Lower lobe of right lung (tissue), 2 donors: ENCODE measurements around the gene SEPTIN12. TPM values are rescaled to one million over a fixed set of nuclear protein-coding genes. Genes with fewer than 3 reads are reported as not detected.

Experiments
- ATAC-seq, 2 donors: fragments of 200-7000 bp; cut with Tn5 transposase; one replicate each; pipeline ENCODE4 v1.9.1; 2020 to 2022; ENCODE audit warnings: mild to moderate bottlenecking in 2 of 2, moderate library complexity in 2 of 2
- DNase-seq: peaks from one replicate; pipeline ENCODE4 v3.0.0-alpha.2; 2020
- H3K27ac ChIP-seq: fragments of 200-600 bp; one replicate; pipeline ENCODE4 v1.8.0; 2022
- H3K27me3 ChIP-seq: fragments of 200-600 bp; one replicate; pipeline ENCODE4 v1.8.0; 2022; ENCODE audit warnings: low read depth
- H3K36me3 ChIP-seq: fragments of 200-600 bp; one replicate; pipeline ENCODE4 v1.8.0; 2022; ENCODE audit warnings: mild to moderate bottlenecking
- H3K4me1 ChIP-seq: fragments of 200-600 bp; one replicate; pipeline ENCODE4 v1.8.0; 2022
- H3K4me3 ChIP-seq: fragments of 200-600 bp; one replicate; pipeline ENCODE4 v1.8.0; 2022; ENCODE audit warnings: mild to moderate bottlenecking
- H3K9me3 ChIP-seq: fragments of 200-600 bp; one replicate; pipeline ENCODE4 v1.8.0; 2022
- intact Hi-C: fragments of 100-400 bp; cut with DNase I; formaldehyde crosslinking; loops from one replicate; pipeline ENCODE4 v1.11.0; 2022
- total RNA-seq: library from RNA; stranded (reverse); fragmentation: NEBNext Ultra II Directional; extraction: Animal tissue kit (Norgen Biotek cat#: 25700); gene quantifications from one replicate; pipeline ENCODE4 v1.2.1, GENCODE V29; 2021
- TF ChIP-seq, protein P1 (sequence below): fragments of 200-600 bp; IDR thresholded peaks from one replicate; pipeline ENCODE4 v1.8.0; 2022; ENCODE audit warnings: antibody characterized with exemption, mild to moderate bottlenecking
- donor health status: DM: no; HTN: yes; CAD: no; lungs with severe emphysema.

The SEPTIN12 gene
- total RNA-seq, 1 donor from 2014 or later = not detected

- Histone ChIP-seq H3K4me3 (peak overlapping the region; percentile 98), H3K36me3 (peaks cover 3% of the 10 kb centered on the region), H3K9me3 (no peaks in the 10 kb centered on the region), H3K4me1 (peaks cover 18% of the 10 kb centered on the region), H3K27me3 (no peaks in the 10 kb centered on the region), H3K27ac (peak overlapping the region; percentile 85)
- TF ChIP-seq, protein P1, sequence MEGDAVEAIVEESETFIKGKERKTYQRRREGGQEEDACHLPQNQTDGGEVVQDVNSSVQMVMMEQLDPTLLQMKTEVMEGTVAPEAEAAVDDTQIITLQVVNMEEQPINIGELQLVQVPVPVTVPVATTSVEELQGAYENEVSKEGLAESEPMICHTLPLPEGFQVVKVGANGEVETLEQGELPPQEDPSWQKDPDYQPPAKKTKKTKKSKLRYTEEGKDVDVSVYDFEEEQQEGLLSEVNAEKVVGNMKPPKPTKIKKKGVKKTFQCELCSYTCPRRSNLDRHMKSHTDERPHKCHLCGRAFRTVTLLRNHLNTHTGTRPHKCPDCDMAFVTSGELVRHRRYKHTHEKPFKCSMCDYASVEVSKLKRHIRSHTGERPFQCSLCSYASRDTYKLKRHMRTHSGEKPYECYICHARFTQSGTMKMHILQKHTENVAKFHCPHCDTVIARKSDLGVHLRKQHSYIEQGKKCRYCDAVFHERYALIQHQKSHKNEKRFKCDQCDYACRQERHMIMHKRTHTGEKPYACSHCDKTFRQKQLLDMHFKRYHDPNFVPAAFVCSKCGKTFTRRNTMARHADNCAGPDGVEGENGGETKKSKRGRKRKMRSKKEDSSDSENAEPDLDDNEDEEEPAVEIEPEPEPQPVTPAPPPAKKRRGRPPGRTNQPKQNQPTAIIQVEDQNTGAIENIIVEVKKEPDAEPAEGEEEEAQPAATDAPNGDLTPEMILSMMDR = no peak
- peak; percentile 87 to 90 for ATAC-seq
- peak; percentile 93 for DNase-seq
- intact Hi-C loops = no loop called here
These were observed 53.2 kb downstream of the SEPTIN12 start for GRCh38 chr16:4734730-4735535.

DNA sequence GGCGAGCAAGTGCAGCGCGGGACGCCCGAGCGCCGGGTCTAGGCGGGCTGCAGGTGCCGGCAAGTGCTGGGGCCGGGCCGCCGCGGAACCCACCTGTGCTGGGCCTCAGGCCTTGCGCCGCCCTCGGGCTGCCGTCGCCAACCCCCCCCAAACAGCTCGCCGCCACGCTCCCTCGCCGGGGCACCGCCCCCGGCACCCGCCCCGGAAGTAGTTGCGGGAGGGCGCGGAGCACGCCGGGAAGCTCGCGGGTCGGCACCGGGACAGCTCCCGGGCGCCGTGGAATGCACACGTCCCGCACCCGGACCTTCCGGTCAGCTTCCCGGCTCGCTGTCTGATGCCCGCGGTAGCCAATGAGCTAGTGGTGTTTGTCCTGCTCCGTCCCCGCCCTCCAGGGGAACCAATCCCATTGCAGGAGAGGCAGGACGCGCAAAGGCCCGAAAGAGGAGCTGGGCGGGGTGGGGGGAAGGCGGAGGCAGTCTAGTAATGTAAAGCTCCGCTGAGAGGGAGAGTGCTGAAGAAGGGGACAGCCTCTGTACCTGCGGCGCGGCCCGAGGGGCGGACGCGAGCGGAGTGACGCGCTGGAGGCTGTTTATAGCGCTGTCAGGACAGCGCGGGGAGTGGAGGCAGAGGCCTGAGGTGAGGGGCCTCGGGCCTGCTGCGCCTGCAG lies 53.9 kb downstream of the SEPTIN12 start, which contains the start of the genes ANKS3 and DNAAF8:
ANKS3 (minus strand) TSS at position 209 of the 667 bp plus-strand sequence. CDS start 4,122 bp downstream, outside the sequence.
DNAAF8 (plus strand) TSS at position 475 of the 667 bp plus-strand sequence. CDS start 1,978 bp downstream, outside the sequence.
- H3K4me1 ChIP-seq = peaks cover 18% of the 10 kb centered on the region

GRCh38 chr16:4733747-4734062 lies 54.4 kb downstream of the SEPTIN12 start:
- ATAC-seq = peak in 1 of 2 donors; percentile 8
- H3K27ac ChIP-seq = peak overlapping the region; percentile 85

More for the DNA sequence above, 53.9 kb downstream of the SEPTIN12 start, which contains the start of the genes ANKS3 and DNAAF8:
- Histone ChIP-seq H3K27ac (peak within 1 kb of the TSS; percentile 85), H3K4me3 (peak within 1 kb of the TSS; percentile 98), H3K27me3 (no peaks in the 10 kb centered on the region), H3K36me3 (peaks cover 10% of the 10 kb centered on the region), H3K9me3 (no peaks in the 10 kb centered on the region)
- intact Hi-C loops = no loop called here
- ATAC-seq (peak; percentile 98), DNase-seq (peak; percentile 97)
- TF ChIP-seq, protein P1 = no peak

DNA sequence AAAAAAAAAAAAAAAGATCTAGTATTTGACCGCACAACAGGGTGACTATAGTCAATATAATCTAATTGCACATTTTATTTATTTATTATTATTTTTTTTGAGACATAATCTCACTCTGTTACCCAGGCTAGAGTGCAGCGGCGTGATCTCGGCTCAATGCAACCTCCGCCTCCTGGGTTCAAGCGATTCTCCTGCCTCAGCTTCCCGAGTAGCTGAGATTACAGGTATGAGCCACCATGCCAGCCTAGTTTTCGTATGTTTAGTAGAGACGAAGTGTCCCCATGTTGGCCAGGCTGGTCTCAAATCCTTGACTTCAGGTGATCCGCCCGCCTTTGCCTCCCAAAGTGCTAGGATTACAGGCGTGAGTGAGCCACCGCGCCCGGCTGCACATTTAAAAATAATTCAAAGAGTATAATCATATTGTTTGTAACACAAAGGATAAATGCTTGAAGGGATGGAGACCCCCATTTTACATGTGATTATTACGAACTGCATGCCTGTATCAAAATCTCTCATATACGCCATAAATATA lies 54.9 kb downstream of the SEPTIN12 start:
- TF ChIP-seq, protein P1 = no peak
- intact Hi-C loops = no loop called here
- H3K4me1 ChIP-seq = peaks cover 18% of the 10 kb centered on the region
- peak overlapping the region; percentile 98 for H3K4me3 ChIP-seq
- H3K36me3 ChIP-seq = peaks cover 19% of the 10 kb centered on the region
- no peak for DNase-seq
- no peaks in the 10 kb centered on the region for H3K9me3 ChIP-seq
- no peak for ATAC-seq
- H3K27me3 ChIP-seq = no peaks in the 10 kb centered on the region
- H3K27ac ChIP-seq = peak overlapping the region; percentile 85

More at GRCh38 chr16:4733747-4734062, 54.4 kb downstream of the SEPTIN12 start:
- Histone ChIP-seq H3K4me1 (peaks cover 18% of the 10 kb centered on the region), H3K36me3 (peaks cover 15% of the 10 kb centered on the region), H3K4me3 (peak overlapping the region; percentile 98), H3K27me3 (no peaks in the 10 kb centered on the region), H3K9me3 (no peaks in the 10 kb centered on the region)
- intact Hi-C loops = no loop called here
- TF ChIP-seq, protein P1 = no peak
- no peak for DNase-seq

GRCh38 chr16:4729876-4730275 lies 58.3 kb downstream of the SEPTIN12 start:
- ATAC-seq = no peak
- no peak overlapping the region for H3K27ac ChIP-seq
- TF ChIP-seq, protein P1 = no peak
- no peaks in the 10 kb centered on the region for H3K27me3 ChIP-seq
- no peak for DNase-seq
- peaks cover 51% of the 10 kb centered on the region for H3K36me3 ChIP-seq
- intact Hi-C loops = no loop called here
- no peak overlapping the region for H3K4me3 ChIP-seq
- no peaks in the 10 kb centered on the region for H3K9me3 ChIP-seq
- peaks cover 11% of the 10 kb centered on the region for H3K4me1 ChIP-seq
